Inflammatory macrophage (primary cell): ENCODE data around the gene SSX5.
"Not testable (repeated sequence)": the region's sequence is repeated elsewhere in the genome, so short reads cannot be mapped to it uniquely, and the experiment has no call there.

Source experiments
- DNase-seq, 2 donors: peaks; one replicate each; pipeline ENCODE4 v3.0.0-alpha.2; 2020 to 2022
- total RNA-seq, 18 experiments: gene quantifications; one replicate each; lab custom pipeline; 2026; ENCODE audit warnings: mixed read lengths in 6 of 18, inconsistent platforms in 2 of 18; lab: John Stamatoyannopoulos, UW

Gene SSX5
- 0 to 0.05 (median 0) reads per million in 18 experiments for total RNA-seq

GRCh38 chrX:48196745-48197201, at the start of gene SSX5:
Gene SSX5, minus strand, starts transcription at chrX:48196795. Its CDS starts 1,437 bp downstream, at chrX:48195358.
- no peak for DNase-seq

GRCh38 chrX:48224196-48224595, 27.6 kb upstream of the SSX5 start:
- not testable (repeated sequence) for DNase-seq

- DNase-seq, result not testable (repeated sequence)
Observed at GRCh38 chrX:48214341-48214740, 17.7 kb upstream of the SSX5 start.

DNA sequence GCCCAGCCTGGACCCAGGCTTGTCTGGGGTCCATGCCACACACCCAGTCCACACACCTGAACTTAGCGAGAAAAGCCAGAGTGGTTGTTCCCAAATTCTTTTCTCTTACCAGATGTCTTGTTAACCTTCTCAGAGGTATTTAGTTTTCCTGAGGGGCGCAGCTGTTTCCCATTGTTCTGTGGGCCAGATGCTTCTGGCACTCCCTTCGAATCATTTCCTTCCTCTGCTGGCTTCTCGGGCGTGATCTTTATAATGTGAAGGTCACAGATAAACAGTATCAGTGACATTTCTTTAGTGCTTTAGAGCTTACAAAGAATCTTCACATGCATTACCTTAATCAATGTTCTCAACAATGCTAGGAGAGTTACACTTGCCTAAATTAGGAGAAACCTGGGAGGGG, 6.6 kb downstream of the SSX5 start:
- not testable (repeated sequence) for DNase-seq

- not testable (repeated sequence) for DNase-seq
Observed at GRCh38 chrX:48181882-48182281, 14.7 kb downstream of the SSX5 start.

DNA sequence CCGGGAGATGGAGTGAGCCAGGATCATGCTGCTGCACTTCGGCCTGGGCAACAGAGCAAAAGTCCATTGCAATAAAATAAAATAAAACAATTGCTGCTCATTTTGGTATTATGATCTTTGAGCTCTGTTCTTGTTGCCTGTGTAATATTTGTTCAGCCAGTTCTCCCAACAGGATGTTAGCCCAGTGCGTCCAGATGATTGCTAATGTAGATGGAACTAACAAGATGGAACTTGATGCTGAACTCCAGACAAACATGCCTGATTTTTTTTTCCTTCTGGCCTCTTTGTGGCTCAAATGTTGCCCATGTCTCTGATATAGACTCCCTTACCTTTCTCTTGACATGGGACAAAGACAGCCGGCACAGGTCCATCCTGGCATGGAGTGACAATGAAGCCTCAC, 15.8 kb downstream of the SSX5 start:
- DNase-seq, result no peak

- no peak for DNase-seq
Observed at GRCh38 chrX:48179691-48180090, 16.9 kb downstream of the SSX5 start.

- not testable (repeated sequence) for DNase-seq
Observed at GRCh38 chrX:48166322-48166721, 30.3 kb downstream of the SSX5 start.

- DNase-seq, result no peak
Observed at GRCh38 chrX:48165241-48165640, 31.4 kb downstream of the SSX5 start.

GRCh38 chrX:48156014-48156413, 40.6 kb downstream of the SSX5 start:
- DNase-seq, result no peak

DNA sequence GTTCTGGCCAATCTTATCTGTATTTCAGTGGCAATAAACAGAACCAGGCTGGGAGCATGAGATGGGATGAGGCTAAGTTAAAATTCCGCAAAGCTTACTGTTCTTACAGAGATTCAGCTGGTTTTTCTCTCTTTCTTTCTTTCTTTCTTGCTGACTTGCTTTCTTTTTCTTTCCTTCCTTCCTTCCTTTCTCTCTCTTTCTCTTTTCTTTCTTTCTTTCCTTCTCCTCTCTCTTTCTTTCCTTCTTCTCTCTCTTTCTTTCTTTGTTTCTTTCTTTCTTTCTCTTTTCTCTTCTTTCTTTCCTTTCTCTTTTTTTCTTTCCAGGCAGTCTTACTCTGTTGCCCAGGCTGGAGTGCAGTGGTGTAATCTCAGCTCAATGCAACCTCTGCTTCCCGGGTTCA, 41.8 kb downstream of the SSX5 start:
- no peak for DNase-seq

DNA sequence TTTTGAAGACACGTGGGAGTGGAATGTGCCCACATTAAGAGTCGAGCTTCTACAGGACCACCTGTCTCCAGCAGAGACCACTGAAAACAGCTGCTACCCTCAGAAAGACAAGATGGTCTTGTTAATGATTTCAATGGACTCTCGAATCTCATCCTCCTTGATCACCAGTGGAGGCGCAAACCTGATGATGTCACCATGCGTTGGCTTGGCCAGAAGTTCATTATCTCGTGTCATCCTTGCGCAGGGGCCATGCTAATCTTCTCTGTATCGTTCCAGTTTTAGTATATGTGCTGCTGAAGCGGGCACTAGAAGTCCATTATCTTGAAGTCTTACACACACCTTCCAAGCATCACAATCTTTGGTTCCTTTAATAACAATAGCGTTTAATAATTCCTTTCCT, 42.8 kb downstream of the SSX5 start:
- no peak for DNase-seq

- not testable (repeated sequence) for DNase-seq
Observed at GRCh38 chrX:48142697-48143096, 53.9 kb downstream of the SSX5 start.

DNA sequence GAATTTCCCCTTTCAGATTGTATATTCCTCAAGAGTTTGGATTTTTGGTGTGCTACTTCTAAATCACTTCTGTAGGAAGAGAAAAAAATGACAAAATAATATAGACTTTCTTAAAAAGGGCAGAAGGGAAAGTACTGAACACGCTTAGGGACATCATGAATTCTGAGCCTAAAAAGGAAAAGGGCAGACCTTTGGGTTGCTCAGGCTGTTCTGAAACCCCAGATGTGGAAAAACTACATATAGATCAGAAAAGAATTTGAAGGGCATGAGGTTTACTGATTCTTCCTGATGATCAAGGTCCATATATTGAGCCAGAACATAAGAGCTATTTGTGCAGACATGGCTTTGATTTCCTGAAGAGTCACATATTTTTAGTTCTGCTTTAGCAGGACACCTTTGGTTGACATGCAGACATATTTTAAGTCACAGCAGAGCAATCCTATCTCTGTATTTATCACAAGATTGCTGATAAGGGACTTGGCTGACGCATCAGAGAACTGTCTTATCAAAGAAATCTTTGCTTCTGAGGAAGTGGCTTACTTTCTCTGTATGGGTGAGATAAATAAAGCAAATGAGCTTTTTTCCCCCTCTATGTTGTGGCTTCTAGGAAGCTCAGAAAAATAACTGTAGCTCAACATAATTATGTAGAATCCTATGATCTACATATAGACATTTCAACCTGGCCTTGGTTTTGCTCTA, 54.6 kb downstream of the SSX5 start:
- DNase-seq, result not testable (repeated sequence)

- DNase-seq, result not testable (repeated sequence)
Observed at GRCh38 chrX:48139076-48139475, 57.5 kb downstream of the SSX5 start.
